ENCODE results near the gene ADAD2. TPM values are rescaled to one million over a fixed set of nuclear protein-coding genes. Genes with fewer than 3 reads are reported as not detected.

ADAD2 gene
- total and polyA plus RNA-seq, 2 of the 4 experiments (the other 2 are of a cell fraction) = not detected

GRCh38 chr16:84169765-84170310, 21.1 kb upstream of the ADAD2 start (continued):
- TF ChIP-seq, protein P1, sequence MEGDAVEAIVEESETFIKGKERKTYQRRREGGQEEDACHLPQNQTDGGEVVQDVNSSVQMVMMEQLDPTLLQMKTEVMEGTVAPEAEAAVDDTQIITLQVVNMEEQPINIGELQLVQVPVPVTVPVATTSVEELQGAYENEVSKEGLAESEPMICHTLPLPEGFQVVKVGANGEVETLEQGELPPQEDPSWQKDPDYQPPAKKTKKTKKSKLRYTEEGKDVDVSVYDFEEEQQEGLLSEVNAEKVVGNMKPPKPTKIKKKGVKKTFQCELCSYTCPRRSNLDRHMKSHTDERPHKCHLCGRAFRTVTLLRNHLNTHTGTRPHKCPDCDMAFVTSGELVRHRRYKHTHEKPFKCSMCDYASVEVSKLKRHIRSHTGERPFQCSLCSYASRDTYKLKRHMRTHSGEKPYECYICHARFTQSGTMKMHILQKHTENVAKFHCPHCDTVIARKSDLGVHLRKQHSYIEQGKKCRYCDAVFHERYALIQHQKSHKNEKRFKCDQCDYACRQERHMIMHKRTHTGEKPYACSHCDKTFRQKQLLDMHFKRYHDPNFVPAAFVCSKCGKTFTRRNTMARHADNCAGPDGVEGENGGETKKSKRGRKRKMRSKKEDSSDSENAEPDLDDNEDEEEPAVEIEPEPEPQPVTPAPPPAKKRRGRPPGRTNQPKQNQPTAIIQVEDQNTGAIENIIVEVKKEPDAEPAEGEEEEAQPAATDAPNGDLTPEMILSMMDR (conservative IDR thresholded peaks at IDR 0.05; ENCODE audit: low read depth, low read length) = no peak
- TF ChIP-seq USF2 (IDR thresholded peaks at IDR 0.05; ENCODE audit: low read depth, low read length) (no peak), MAZ (IDR thresholded peaks at IDR 0.05; ENCODE audit: borderline replicate concordance, low read depth, low read length) (no peak)

Data from IMR-90 (cell line).